GM19324 (cell line): ENCODE data around the gene PHF12.

Experiments
- ATAC-seq: cut with Tn5 transposase; IDR thresholded peaks from one replicate; pipeline ENCODE4 v1.9.1; 2021; ENCODE audit warnings: mild to moderate bottlenecking, moderate library complexity; ENCODE audit not compliant: unreplicated experiment, low FRiP score

Gene PHF12

DNA sequence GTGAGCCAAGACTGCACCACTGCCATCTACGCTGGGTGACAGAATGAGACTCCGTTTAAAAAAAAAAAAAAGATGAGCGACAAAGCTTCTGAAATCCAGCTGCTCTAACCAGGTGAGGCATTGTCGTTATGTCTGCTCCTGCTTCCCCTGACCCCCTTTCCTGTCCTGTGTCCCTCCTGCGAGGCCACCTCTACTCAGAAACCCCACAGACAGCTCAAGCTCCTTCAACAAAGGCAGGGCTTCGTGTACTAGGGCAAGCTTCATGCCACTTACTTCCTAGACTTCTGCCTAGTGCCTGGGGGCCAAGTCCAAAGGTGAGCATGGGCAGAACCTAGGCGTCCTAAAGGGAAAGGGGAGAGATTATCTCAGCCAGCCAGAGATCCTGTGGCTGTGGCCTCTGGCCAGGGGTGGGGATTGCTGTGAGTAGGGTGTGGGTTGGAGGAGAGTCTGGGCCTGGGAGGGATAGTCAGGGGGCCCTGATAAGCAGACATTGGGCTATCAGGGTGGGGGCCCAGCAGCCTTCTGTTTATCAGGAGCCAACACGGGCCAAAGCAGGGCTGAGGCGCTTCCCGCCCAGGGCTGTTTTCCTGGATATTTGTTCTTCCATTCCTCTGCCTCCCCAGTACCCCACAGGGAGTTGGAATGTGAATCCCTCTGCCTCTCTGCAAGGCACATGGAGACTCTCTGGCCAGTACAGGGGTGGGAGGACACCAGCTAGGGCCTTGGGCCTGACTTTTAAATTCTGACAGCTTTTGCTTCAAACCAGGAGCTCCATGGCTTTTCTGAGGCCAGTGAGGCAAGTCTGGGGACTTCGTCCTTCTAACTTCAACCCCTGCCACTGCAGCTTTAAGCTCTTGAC, 86.1 kb downstream of the PHF12 start:
- ATAC-seq: no peak

DNA sequence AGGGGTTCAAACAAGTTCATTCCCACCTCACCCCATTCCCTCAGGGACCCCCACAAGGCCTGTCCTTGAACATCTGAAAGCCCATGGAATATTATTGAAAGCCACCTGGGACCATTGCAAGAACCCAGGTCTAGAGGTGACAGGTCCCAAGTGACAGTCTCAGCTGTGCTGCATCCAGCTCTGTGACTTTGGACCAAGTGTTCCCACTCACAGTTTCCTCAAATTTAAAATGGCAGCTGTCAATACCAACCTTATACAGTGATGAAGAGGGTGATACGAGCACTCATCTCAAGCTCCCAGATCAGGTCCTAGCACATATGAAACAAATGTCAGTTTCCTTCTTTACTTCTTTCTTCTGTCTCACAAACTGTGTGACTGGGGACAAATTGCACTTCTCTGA, 87.4 kb downstream of the PHF12 start:
- no peak for ATAC-seq

- ATAC-seq: no peak
Measured at GRCh38 chr17:28862561-28862960, 88.8 kb downstream of the PHF12 start.

DNA sequence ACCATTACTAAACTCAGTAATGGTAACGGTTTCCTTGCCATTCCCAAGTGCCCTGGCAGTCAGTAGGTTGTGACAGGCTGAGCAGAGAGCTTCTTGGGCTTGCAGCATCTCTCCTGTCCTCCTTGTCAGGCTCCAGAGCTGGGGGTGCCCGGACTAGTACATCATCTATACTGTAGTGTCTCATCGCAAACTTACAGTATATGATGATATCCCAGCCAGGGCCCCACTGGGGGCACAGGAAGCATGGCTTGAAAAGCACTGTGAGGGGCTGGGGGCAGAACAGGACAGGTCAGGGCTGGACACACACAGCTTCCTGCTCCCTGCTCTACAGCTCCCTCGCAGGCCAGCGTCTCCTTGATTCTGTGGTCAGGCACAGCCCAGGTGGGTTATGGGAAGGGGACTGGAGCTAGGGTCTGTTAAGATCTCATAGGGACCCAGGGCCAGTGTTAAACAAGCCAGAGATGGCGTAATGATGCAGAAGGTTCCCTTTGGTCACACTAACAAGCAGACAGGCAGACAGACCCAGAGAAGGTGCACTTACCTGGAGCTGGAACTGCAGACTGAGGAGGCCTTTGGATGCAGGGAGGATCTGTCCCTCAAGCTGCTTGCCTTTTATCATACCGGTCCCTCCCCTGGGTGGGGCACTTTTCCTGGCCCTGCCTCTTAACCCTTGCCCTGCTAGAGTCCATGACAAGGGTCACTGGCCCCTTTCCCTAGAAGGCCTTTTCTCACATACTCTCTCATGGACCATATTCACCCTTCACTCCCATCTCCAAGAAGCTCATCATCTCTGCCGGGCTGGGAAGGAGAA, 89.7 kb downstream of the PHF12 start:
- no peak for ATAC-seq

- ATAC-seq: no peak
Measured at GRCh38 chr17:28860363-28860808, 90.9 kb downstream of the PHF12 start.

DNA sequence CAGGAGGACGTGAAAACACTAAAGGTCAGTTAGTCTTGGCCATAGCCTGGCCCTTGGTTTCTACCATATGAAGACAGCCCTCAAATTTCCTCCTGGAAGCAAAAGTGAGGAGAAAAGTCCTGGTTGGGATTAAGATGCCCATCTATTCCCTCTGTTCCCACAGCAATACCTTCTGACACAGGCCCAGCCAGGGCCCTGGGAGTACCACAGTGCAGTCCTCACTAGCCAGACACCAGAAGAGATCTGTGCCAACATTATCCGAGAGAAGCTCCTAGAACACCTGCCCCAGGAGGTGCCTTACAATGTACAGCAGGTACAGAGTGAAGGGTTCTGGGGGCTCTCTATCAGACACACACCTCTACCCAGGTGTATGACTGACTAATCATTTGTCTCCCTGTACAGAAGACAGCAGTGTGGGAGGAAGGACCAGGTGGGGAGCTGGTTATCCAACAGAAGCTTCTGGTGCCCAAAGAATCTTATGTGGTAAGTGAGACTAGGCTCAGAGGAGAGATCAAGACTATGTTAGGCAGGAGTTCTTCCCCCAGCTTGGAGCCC, 92.4 kb downstream of the PHF12 start:
- ATAC-seq: no peak

GRCh38 chr17:28857905-28858800, 93.2 kb downstream of the PHF12 start:
- no peak for ATAC-seq

GRCh38 chr17:28856028-28856574, 95.2 kb downstream of the PHF12 start:
- no peak for ATAC-seq

DNA sequence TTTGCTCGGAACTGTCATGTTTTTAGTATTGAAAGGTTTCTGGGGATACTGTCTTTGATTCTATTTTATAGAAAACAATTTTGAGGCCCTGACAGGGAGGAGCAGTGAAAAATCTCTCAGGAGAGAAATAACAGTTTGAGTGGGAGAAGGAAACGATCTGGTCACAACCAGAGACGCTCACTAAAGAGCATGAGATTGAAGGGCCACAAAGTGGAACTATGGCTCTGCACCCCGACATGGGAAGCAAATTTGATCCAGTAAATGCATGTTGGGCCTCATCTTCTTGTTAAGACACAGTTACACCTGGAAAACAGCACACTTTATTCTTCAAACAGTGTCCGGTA, 96.0 kb downstream of the PHF12 start:
- no peak for ATAC-seq
